NCI-H2196 (cell line): ENCODE data around the gene EIF5AL1.
"Not testable (repeated sequence)": the region's sequence is repeated elsewhere in the genome, so short reads cannot be mapped to it uniquely, and the experiment has no call there.

Experiments used
- DNase-seq: peaks from one replicate; lab custom pipeline; 2025; ENCODE audit not compliant: unreplicated experiment; lab: John Stamatoyannopoulos, UW

EIF5AL1 gene

DNA sequence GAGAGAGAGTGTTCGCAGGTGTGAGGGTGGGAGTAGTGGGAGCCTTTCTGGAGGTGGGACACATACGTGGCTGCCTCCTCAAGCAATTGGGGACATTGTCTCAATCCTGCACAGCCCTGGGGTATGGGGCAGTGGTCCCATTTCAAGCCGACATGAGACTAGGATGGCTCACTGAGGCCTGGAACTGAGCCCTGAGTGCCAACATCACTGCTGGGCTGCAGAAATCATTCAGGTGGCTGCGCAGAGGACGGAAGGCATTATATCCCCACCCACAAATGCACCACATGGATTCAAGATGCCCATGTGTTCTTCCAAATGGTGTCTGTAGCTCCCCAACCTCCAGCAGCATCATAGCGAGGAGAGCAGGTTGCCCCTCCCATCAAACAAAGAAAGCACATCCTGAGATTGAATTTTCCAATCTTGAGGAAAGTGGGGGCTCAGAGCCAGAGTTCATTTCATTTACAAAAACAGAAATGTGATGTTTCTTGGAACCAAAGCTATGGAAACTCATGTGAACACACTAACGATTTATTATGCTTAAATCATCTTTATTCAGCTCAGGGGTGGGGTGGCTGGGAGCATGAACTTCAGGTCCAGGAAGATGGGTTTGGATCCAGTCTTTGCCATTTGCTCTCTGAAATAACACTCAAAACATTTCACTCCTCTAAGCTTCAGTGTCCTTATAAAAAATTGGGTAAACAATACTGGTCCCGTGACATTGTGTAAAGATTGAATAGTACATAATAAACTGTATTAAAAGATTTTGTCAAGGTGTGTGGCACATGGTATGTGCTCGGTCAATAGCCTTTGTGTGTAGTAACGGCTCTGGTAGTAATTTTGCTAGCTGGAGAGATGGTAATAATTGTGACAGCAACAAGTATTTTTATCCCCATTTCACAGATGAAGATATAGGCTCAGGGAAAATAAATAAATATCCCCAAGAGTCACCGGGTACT lies 43.3 kb downstream of the EIF5AL1 start:
- DNase-seq = no peak

DNA sequence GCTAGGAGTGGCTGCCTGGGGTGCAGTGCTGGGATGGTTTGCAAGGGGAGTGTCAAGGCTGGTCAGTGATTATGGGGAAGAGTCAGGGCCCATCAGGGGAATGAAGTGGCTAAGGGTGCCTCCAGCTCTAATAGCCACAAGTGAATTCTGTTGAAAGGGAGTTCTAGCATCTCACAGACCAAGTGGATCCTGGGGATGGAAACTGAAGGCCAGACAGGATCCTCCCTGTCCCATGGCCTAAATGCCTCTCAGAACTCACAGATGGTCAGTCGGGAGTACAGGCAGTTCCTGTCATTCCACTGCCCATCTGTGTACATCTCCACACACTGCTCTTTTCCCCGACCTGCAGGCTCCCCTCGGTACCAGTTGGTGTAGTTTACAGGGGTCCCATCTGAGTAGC lies 44.6 kb downstream of the EIF5AL1 start:
- DNase-seq = not testable (repeated sequence)

DNA sequence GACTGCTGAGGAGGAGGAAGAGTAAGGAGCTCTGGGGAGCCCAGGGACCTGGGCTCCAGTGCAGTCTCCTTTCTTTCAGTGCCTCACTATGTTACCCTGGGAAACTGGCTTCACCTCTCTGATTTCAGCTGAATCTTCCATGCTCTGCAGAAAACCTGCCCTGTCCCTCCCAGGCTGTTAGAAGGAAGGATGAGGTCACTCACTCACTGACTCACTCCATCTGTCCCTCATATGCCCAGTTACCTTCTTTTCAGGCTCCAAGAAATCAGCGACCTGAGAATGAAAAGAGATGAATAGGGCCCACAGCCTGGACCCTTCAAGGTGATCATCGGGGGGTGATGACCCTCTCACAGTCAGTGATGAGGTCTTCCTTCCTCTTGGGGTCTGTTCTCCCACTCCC lies 47.4 kb downstream of the EIF5AL1 start:
- no peak for DNase-seq

- no peak for DNase-seq
Observed at GRCh38 chr10:79560160-79560709, 47.9 kb downstream of the EIF5AL1 start, which contains the start of gene SFTPA2. Gene SFTPA2 (minus strand): TSS chr10:79560407. CDS start chr10:79559483, 924 bp downstream.

GRCh38 chr10:79561257-79561656 lies 48.9 kb downstream of the EIF5AL1 start:
- DNase-seq = no peak

DNA sequence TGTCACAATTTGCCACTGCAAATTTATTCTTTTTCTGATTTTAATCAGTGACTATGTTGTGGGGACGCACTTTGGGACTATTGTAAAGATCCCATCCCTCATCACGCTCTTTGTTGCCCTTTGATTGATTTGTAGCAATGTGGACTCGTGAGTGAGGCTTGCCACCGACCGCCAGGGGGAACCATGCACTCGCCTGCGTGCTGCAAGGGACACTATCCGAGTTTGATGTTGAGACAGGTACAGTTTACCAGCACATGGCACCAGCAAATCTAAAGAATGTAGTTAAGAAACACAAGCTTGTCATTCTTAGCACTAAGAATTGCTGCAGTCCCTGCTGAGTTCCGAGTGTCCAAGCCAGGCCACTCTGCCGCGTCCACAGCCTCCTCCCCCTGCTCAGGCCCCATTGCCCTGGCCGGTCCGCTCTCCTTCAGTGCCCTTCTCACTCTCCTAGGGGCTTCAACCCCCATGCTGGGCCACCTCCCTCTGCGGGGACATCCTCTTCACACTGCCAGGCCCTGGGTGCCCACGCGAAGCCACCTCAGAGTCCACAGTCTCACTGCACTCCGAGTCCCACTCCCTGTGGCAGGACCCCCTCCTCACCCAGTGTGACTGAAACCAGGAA lies 49.9 kb downstream of the EIF5AL1 start:
- DNase-seq = peak; percentile 48

DNA sequence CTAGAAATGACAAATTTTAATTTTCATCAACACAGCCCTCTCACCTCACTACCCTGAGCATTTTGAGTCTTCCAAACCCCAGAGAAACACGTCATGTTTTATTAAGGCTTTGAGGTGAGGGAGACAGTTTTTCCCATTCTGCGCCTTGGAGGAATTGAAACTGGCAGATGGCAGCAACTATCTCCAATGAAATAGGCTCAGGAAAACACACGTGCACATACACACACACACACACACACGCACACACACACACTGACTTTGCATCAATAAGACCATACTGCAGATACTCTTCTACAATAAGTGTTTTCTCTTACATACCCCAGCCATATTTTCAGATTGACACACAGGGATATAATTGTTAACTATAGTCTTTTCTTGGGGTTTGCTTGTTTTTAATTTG lies 51.1 kb downstream of the EIF5AL1 start:
- no peak for DNase-seq
